ENCODE data around the gene FBXO21. TPM values are rescaled to one million over a fixed set of nuclear protein-coding genes. Genes with fewer than 3 reads are reported as not detected.

Gene FBXO21
- polyA plus RNA-seq, 3 donors: 7.7 to 19.1 (median 17.2) TPM

- peak overlapping the region; percentile 66 to 97 (median 81) for H3K4me3 ChIP-seq (replicated peaks in 1 of 3; ENCODE audit: low read depth in 2 of 3, low read length in 3 of 3)
- WGBS (ENCODE audit: insufficient coverage): 91% methylated on average over 8 of the region's 25 CpGs
- TF ChIP-seq CTCF (IDR thresholded peaks at IDR 0.05): no peak
- no peak for DNase-seq
- peak overlapping the region; percentile 90 for H2AFZ ChIP-seq (ENCODE audit: insufficient read depth, low read depth, low read length, poor library complexity, severe bottlenecking)
- Mint-ChIP-seq H3K27ac (peak overlapping the region in 6 of 7 donors; percentile 6 to 81 (median 44)), H3K9me3 (peaks cover 0 to 16% (median 6%) of the 10 kb centered on the region in 7 donors), H3K4me1 (peaks cover 14% of the 10 kb centered on the region), H3K36me3 (peaks cover 29 to 40% of the 10 kb centered on the region in 2 donors), H3K27me3 (ENCODE audit: low read depth in 3 of 3) (peaks cover 21 to 33% (median 24%) of the 10 kb centered on the region in 3 donors), H3K4me3 (peak overlapping the region; percentile 95 to 98)
- peaks cover 18 to 32% of the 10 kb centered on the region in 2 donors for H3K36me3 ChIP-seq (replicated peaks in 1 of 2; ENCODE audit: control insufficient read depth in 1 of 2, insufficient read depth in 2 of 2, low read length in 2 of 2)
- no peaks in the 10 kb centered on the region for H3K9me3 ChIP-seq (replicated peaks in 1 of 2; ENCODE audit: control insufficient read depth in 1 of 2, insufficient read depth in 1 of 2, low read length in 2 of 2)
- H3K27me3 ChIP-seq (ENCODE audit: control insufficient read depth in 2 of 2, insufficient read depth in 2 of 2, low read length in 2 of 2): peaks cover 8 to 16% of the 10 kb centered on the region in 2 donors
- H3K27ac ChIP-seq (ENCODE audit: low read depth in 1 of 2, low read length in 2 of 2): no peak overlapping the region
- H3K9ac ChIP-seq (ENCODE audit: insufficient read depth, low read length, poor library complexity, severe bottlenecking): peak overlapping the region; percentile 81
- peak overlapping the region; percentile 87 for H3K4me2 ChIP-seq (replicated peaks; ENCODE audit: extremely low read depth, low read length, poor library complexity, severe bottlenecking)
- peaks cover 6% of the 10 kb centered on the region for H3K79me2 ChIP-seq (ENCODE audit: insufficient read depth, low read length)
- peaks cover 12 to 17% of the 10 kb centered on the region in 2 donors for H3K4me1 ChIP-seq (ENCODE audit: control insufficient read depth in 1 of 2, insufficient read depth in 2 of 2, low read length in 2 of 2)
- intact Hi-C loops (cut with micrococcal nuclease): no loop called here
- no peaks in the 10 kb centered on the region for H4K20me1 ChIP-seq (ENCODE audit: insufficient read depth, low read length)
Observed at GRCh38 chr12:117188961-117189724, 1.1 kb downstream of the FBXO21 start.

GRCh38 chr12:117188121-117188665 is 2.1 kb downstream of the FBXO21 start:
- H3K4me1 ChIP-seq (ENCODE audit: control insufficient read depth in 1 of 2, insufficient read depth in 2 of 2, low read length in 2 of 2): peaks cover 12 to 17% of the 10 kb centered on the region in 2 donors
- TF ChIP-seq CTCF (IDR thresholded peaks at IDR 0.05): no peak
- intact Hi-C loops (cut with micrococcal nuclease): no loop called here

More at GRCh38 chr12:117188121-117188665, 2.1 kb downstream of the FBXO21 start:
- Histone ChIP-seq H3K27me3 (ENCODE audit: control insufficient read depth in 2 of 2, insufficient read depth in 2 of 2, low read length in 2 of 2) (peaks cover 8 to 16% of the 10 kb centered on the region in 2 donors), H4K20me1 (ENCODE audit: insufficient read depth, low read length) (no peaks in the 10 kb centered on the region), H3K9me3 (replicated peaks in 1 of 2; ENCODE audit: control insufficient read depth in 1 of 2, insufficient read depth in 1 of 2, low read length in 2 of 2) (no peaks in the 10 kb centered on the region), H3K79me2 (ENCODE audit: insufficient read depth, low read length) (peaks cover 6% of the 10 kb centered on the region), H3K9ac (ENCODE audit: insufficient read depth, low read length, poor library complexity, severe bottlenecking) (no peak overlapping the region), H3K4me2 (replicated peaks; ENCODE audit: extremely low read depth, low read length, poor library complexity, severe bottlenecking) (no peak overlapping the region), H3K27ac (ENCODE audit: low read depth in 1 of 2, low read length in 2 of 2) (no peak overlapping the region), H2AFZ (ENCODE audit: insufficient read depth, low read depth, low read length, poor library complexity, severe bottlenecking) (no peak overlapping the region), H3K4me3 (replicated peaks in 1 of 3; ENCODE audit: low read depth in 2 of 3, low read length in 3 of 3) (no peak overlapping the region), H3K36me3 (replicated peaks in 1 of 2; ENCODE audit: control insufficient read depth in 1 of 2, insufficient read depth in 2 of 2, low read length in 2 of 2) (peaks cover 25 to 42% of the 10 kb centered on the region in 2 donors)
- DNase-seq: no peak
- Mint-ChIP-seq H3K9me3 (peaks cover 0 to 8% (median 0%) of the 10 kb centered on the region in 7 donors), H3K27ac (no peak overlapping the region), H3K4me1 (peaks cover 14% of the 10 kb centered on the region), H3K36me3 (peaks cover 36 to 49% of the 10 kb centered on the region in 2 donors), H3K27me3 (ENCODE audit: low read depth in 3 of 3) (peaks cover 18 to 32% (median 24%) of the 10 kb centered on the region in 3 donors), H3K4me3 (no peak overlapping the region)
- 85% methylated on average over 2 of the region's 12 CpGs for WGBS (ENCODE audit: insufficient coverage)
